Endothelial cell of umbilical vein (primary cell): Measurements from ENCODE around the gene IQCE. TPM values are rescaled to one million over a fixed set of nuclear protein-coding genes. Genes with fewer than 3 reads are reported as not detected.

Experiments
- BruUV-seq: library from RNA; stranded (reverse); fragments of 400-500 nt; replicated peaks from 2 replicates; lab custom pipeline; 2021; lab: Mats Ljungman, UMichigan
- CTCF ChIA-PET: fragments of 300-600, 350-600 bp; sonication (Branson Sonifier 250); formaldehyde crosslinking; loops from one replicate; lab custom pipeline; 2021; ENCODE audit warnings: antibody characterized with exemption, inconsistent platforms; lab: Charles Lee
- POLR2A ChIA-PET: fragments of 300-600, 350-600 bp; sonication (Branson Sonifier 250); formaldehyde crosslinking; loops from one replicate; lab custom pipeline; 2021; ENCODE audit warnings: antibody characterized with exemption, inconsistent platforms; lab: Charles Lee
- DNase-seq: peaks from one replicate; pipeline ENCODE4 v3.0.0-alpha.2; 2011; ENCODE audit warnings: low read depth, low spot score
- FAIRE-seq: peaks from 2 replicates; lab custom pipeline; 2011; peaks lifted over from hg19 to GRCh38; lab: Jason Lieb, UNC
- H2AFZ ChIP-seq: 2 replicates; pipeline ENCODE4 v1.6.0; 2012; ENCODE audit warnings: low read depth, low read length, control low read depth, inconsistent platforms
- H3K27ac ChIP-seq: 2 replicates; pipeline ENCODE4 v1.5.1; 2011; ENCODE audit warnings: low read depth, mild to moderate bottlenecking, control low read depth, low read length, moderate library complexity; ENCODE audit not compliant: insufficient read depth
- H3K27me3 ChIP-seq, 2 experiments: 2 replicates each; pipeline versions ENCODE4 v1.6.0 to v1.6.1; 2011; ENCODE audit warnings: low read length in 2 of 2, mixed read lengths in 1 of 2; ENCODE audit not compliant: control insufficient read depth in 2 of 2, insufficient read depth in 2 of 2
- H3K36me3 ChIP-seq, 2 experiments: 2 replicates in 1 of 2; 3 replicates in 1 of 2; pipeline ENCODE4 v1.5.1; 2011; ENCODE audit warnings: low read length in 2 of 2, mild to moderate bottlenecking in 1 of 2, moderate library complexity in 1 of 2; ENCODE audit not compliant: control insufficient read depth in 2 of 2, insufficient read depth in 2 of 2; ENCODE audit errors: extremely low read depth in 1 of 2
- H3K4me1 ChIP-seq: 3 replicates; pipeline ENCODE4 v1.5.1; 2011; ENCODE audit warnings: mild to moderate bottlenecking, low read length; ENCODE audit not compliant: control insufficient read depth, insufficient read depth; ENCODE audit errors: extremely low read depth
- H3K4me2 ChIP-seq: 2 replicates; pipeline ENCODE4 v1.6.1; 2011; ENCODE audit warnings: low read length, control low read depth, mixed read lengths; ENCODE audit not compliant: insufficient read depth
- H3K4me3 ChIP-seq, 3 experiments: fragments of 200-600 bp in 1 of 3; sonication (generic), shearing (Covaris generic) in 1 of 3; replicated peaks in 1 of 3; 2 replicates each; pipeline ENCODE4 v1.5.1; 2011 to 2016; ENCODE audit warnings: control low read depth in 3 of 3, low read length in 3 of 3, mild to moderate bottlenecking in 2 of 3, inconsistent platforms in 1 of 3, low read depth in 1 of 3, moderate library complexity in 1 of 3; ENCODE audit not compliant: insufficient read depth in 1 of 3
- H3K79me2 ChIP-seq: 2 replicates; pipeline ENCODE4 v1.6.0; 2012; ENCODE audit warnings: low read length, inconsistent platforms; ENCODE audit not compliant: control insufficient read depth, insufficient read depth
- H3K9ac ChIP-seq: replicated peaks from 2 replicates; pipeline ENCODE3; 2011; ENCODE audit warnings: low read length, control low read depth; ENCODE audit not compliant: insufficient read depth; ENCODE audit errors: extremely low read depth
- H3K9me1 ChIP-seq: replicated peaks from 3 replicates; pipeline ENCODE4 v1.6.0; 2011; ENCODE audit warnings: mild to moderate bottlenecking, low read length; ENCODE audit not compliant: control insufficient read depth, insufficient read depth; ENCODE audit errors: extremely low read depth
- H3K9me3 ChIP-seq: replicated peaks from 2 replicates; pipeline ENCODE4 v1.5.1; 2012; ENCODE audit warnings: low read length, inconsistent platforms; ENCODE audit not compliant: control insufficient read depth, insufficient read depth
- H4K20me1 ChIP-seq: replicated peaks from 2 replicates; pipeline ENCODE3; 2011; ENCODE audit warnings: mild to moderate bottlenecking, low read length; ENCODE audit not compliant: control insufficient read depth, insufficient read depth; ENCODE audit errors: extremely low read depth
- CTCF ChIP-seq, 2 donors: IDR thresholded peaks; 1 replicate in 1 of 2; 2 replicates in 1 of 2; pipeline ENCODE4 v1.5.1; 2011; ENCODE audit warnings: low read length in 2 of 2, mild to moderate bottlenecking in 2 of 2, moderate library complexity in 2 of 2, control low read depth in 1 of 2, inconsistent platforms in 1 of 2, low read depth in 1 of 2; ENCODE audit not compliant: insufficient read depth in 1 of 2; ENCODE audit errors: extremely low read depth in 1 of 2
- EZH2 ChIP-seq: IDR thresholded peaks from 2 replicates; pipeline ENCODE4 v1.6.1; 2012; ENCODE audit warnings: borderline replicate concordance, low read depth, mild to moderate bottlenecking, moderate library complexity, low read length, inconsistent platforms; ENCODE audit not compliant: severe bottlenecking
- FOS ChIP-seq: IDR thresholded peaks from 2 replicates; pipeline ENCODE4 v1.6.1; 2011; ENCODE audit warnings: mild to moderate bottlenecking, low read length, moderate library complexity, borderline replicate concordance; ENCODE audit not compliant: insufficient read depth
- GATA2 ChIP-seq: IDR thresholded peaks from 2 replicates; pipeline ENCODE4 v1.7.0; 2011; ENCODE audit warnings: low read depth, mild to moderate bottlenecking, moderate library complexity, mixed read lengths, low read length; ENCODE audit not compliant: insufficient read length, insufficient read depth
- JUN ChIP-seq: IDR thresholded peaks from 2 replicates; pipeline ENCODE4 v1.6.1; 2011; ENCODE audit warnings: borderline replicate concordance, low read depth; ENCODE audit not compliant: insufficient read length, insufficient read depth
- MAX ChIP-seq: IDR thresholded peaks from 2 replicates; pipeline ENCODE4 v1.6.1; 2011; ENCODE audit not compliant: insufficient read depth, insufficient read length
- MYC ChIP-seq: IDR thresholded peaks from one replicate; pipeline ENCODE4 v1.6.1; 2011; ENCODE audit warnings: mild to moderate bottlenecking, low read depth, low read length
- POLR2A ChIP-seq: IDR thresholded peaks from 2 replicates; pipeline ENCODE4 v1.6.1; 2012; ENCODE audit warnings: low read depth, mild to moderate bottlenecking, control low read depth, low read length
- POLR2AphosphoS5 ChIP-seq: IDR thresholded peaks from 2 replicates; pipeline ENCODE4 v1.6.1; 2012; ENCODE audit warnings: low read depth, mild to moderate bottlenecking, control low read depth, low read length, moderate library complexity; ENCODE audit not compliant: insufficient read depth
- dilution Hi-C: fragments of 300-500 bp; cut with MboI; formaldehyde crosslinking; loops from one replicate; pipeline ENCODE4 v1.15.0; 2019; ENCODE audit warnings: low sequenced_read_pairs; ENCODE audit not compliant: extremely low pct_ligation_motif_present
- intact Hi-C: fragments of 100-400 bp; cut with micrococcal nuclease; formaldehyde crosslinking; loops from one replicate; pipeline ENCODE4 v1.10.0; 2022
- polyA plus RNA-seq, 4 experiments: library from polyadenylated mRNA; depleted of rRNA in 3 of 4; stranded (reverse) in 3 of 4; unstranded in 1 of 4; fragments of >200 nt; gene quantifications; 2 replicates each; pipeline versions ENCODE4 v1.2.1 to v1.2.3, GENCODE V29; 2011 to 2012; ENCODE audit warnings: missing spikeins in 1 of 4
- total RNA-seq: library from RNA; stranded (reverse); gene quantifications from 2 replicates; pipeline ENCODE4 v1.2.3, GENCODE V29; 2021

Gene IQCE
- total and polyA plus RNA-seq, 2 donors (not counting 3 experiments of a cell fraction or from before 2014, with no cell fraction given), result 4.9 to 14.5 TPM

GRCh38 chr7:2613931-2614600, 55.3 kb downstream of the IQCE start:
- Histone ChIP-seq H2AFZ (no peak overlapping the region), H3K9me1 (no peaks in the 10 kb centered on the region), H3K9me3 (no peaks in the 10 kb centered on the region), H3K27me3 (no peaks in the 10 kb centered on the region), H3K4me2 (no peak overlapping the region), H4K20me1 (no peaks in the 10 kb centered on the region), H3K79me2 (no peaks in the 10 kb centered on the region), H3K9ac (no peak overlapping the region), H3K36me3 (no peaks in the 10 kb centered on the region), H3K4me3 (no peak overlapping the region), H3K27ac (no peak overlapping the region), H3K4me1 (no peaks in the 10 kb centered on the region)
- POLR2A ChIA-PET, result no interaction called here
- BruUV-seq, result TSS peak; percentile 34
- no peak for TF ChIP-seq GATA2
- TF ChIP-seq JUN, result no peak
- no peak for TF ChIP-seq EZH2
- no peak for TF ChIP-seq FOS
- TF ChIP-seq POLR2AphosphoS5, result no peak
- TF ChIP-seq MYC, result no peak
- no peak for TF ChIP-seq POLR2A
- TF ChIP-seq MAX, result no peak
- no peak for TF ChIP-seq CTCF (IDR thresholded peaks at IDR 0.05; ENCODE audit: extremely low read depth in 1 of 2, insufficient read depth in 1 of 2, low read depth in 1 of 2, low read length in 2 of 2)
- FAIRE-seq, result no peak
- no peak for DNase-seq
- dilution Hi-C loops (no loop called here), intact Hi-C loops (no loop called here)
- CTCF ChIA-PET, result interaction anchor here (1.0 to 1.7 kb wide), 4 partner anchors 8 to 67 kb away, joined by 3 to 5 read pairs (median 4); no protein-coding TSS in a partner anchor
